ENCODE data around the gene PRCP. TPM values are rescaled to one million over a fixed set of nuclear protein-coding genes. Genes with fewer than 3 reads are reported as not detected.

PRCP gene
- total and polyA plus RNA-seq, 2 donors (not counting 3 experiments of a cell fraction or from before 2014, with no cell fraction given), result 170 to 277 TPM

GRCh38 chr11:82854242-82854641, 46.0 kb downstream of the PRCP start:
- Histone ChIP-seq H3K27me3 (ENCODE audit: control insufficient read depth in 2 of 2, insufficient read depth in 2 of 2, low read length in 2 of 2) (no peaks in the 10 kb centered on the region), H3K4me2 (ENCODE audit: insufficient read depth, low read length) (peak overlapping the region; percentile 75), H3K9me3 (replicated peaks; ENCODE audit: control insufficient read depth, insufficient read depth, low read length) (no peaks in the 10 kb centered on the region), H3K79me2 (ENCODE audit: control insufficient read depth, insufficient read depth, low read length) (peaks cover 15% of the 10 kb centered on the region), H2AFZ (ENCODE audit: low read depth, low read length) (peak overlapping the region; percentile 28), H3K4me1 (ENCODE audit: control insufficient read depth, extremely low read depth, insufficient read depth, low read length) (peaks cover 42% of the 10 kb centered on the region), H3K27ac (ENCODE audit: insufficient read depth, low read depth, low read length) (peak overlapping the region; percentile 75), H3K9ac (replicated peaks; ENCODE audit: extremely low read depth, insufficient read depth, low read length) (peak overlapping the region; percentile 29), H3K36me3 (ENCODE audit: control insufficient read depth in 2 of 2, extremely low read depth in 1 of 2, insufficient read depth in 2 of 2, low read length in 2 of 2) (no peaks in the 10 kb centered on the region), H3K4me3 (replicated peaks in 1 of 3; ENCODE audit: insufficient read depth in 1 of 3, low read depth in 1 of 3, low read length in 3 of 3) (no peak overlapping the region), H3K9me1 (replicated peaks; ENCODE audit: control insufficient read depth, extremely low read depth, insufficient read depth, low read length) (no peaks in the 10 kb centered on the region), H4K20me1 (replicated peaks; ENCODE audit: control insufficient read depth, extremely low read depth, insufficient read depth, low read length) (no peaks in the 10 kb centered on the region)
- CTCF ChIA-PET, result interaction anchor here (1.0 to 6.3 kb wide), 4 partner anchors 14 to 78 kb away, joined by 3 to 46 read pairs (median 6); no protein-coding TSS in a partner anchor
- DNase-seq (ENCODE audit: low read depth, low spot score), result peak; percentile 68
- dilution Hi-C loops (cut with MboI; ENCODE audit: extremely low pct_ligation_motif_present, low sequenced_read_pairs) (no loop called here), intact Hi-C loops (cut with micrococcal nuclease) (loop anchor here (1.0 to 5.0 kb wide), 2 partner anchors 17 to 37 kb away; no protein-coding TSS in a partner anchor)
- FAIRE-seq, result peak; percentile 49
- no TSS peak for BruUV-seq (replicated peaks)
- POLR2A ChIA-PET, result no interaction called here
- TF ChIP-seq JUN (IDR thresholded peaks at IDR 0.05; ENCODE audit: borderline replicate concordance, insufficient read depth, insufficient read length, low read depth) (peak; percentile 68), POLR2AphosphoS5 (IDR thresholded peaks at IDR 0.05; ENCODE audit: insufficient read depth, low read depth, low read length) (no peak), POLR2A (IDR thresholded peaks at IDR 0.05; ENCODE audit: low read depth, low read length) (no peak), EZH2 (IDR thresholded peaks at IDR 0.05; ENCODE audit: borderline replicate concordance, low read depth, low read length, severe bottlenecking) (no peak), FOS (IDR thresholded peaks at IDR 0.05; ENCODE audit: borderline replicate concordance, insufficient read depth, low read length) (peak; percentile 76)

DNA sequence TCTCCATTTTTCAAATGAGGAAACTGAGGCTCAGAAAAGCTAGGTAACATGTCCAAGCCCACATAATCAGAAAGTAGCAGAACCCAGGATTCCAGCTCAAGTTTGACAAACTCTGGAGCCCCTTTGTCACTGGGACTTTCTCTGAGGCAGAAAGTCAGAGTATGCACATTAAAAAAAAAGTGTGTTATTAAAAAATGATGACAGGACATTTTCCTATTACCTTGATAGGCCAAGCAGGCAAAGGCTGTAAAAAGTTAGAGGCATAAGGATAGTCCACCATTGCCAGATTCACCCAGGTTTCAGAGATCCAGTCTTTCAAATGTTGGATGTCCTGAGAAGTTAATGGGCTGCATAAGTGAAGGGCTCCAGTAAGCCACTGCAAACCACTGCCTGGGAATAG, 51.4 kb downstream of the PRCP start:
- no peak overlapping the region for H2AFZ ChIP-seq (ENCODE audit: low read depth, low read length)
- H3K36me3 ChIP-seq (ENCODE audit: control insufficient read depth in 2 of 2, extremely low read depth in 1 of 2, insufficient read depth in 2 of 2, low read length in 2 of 2), result no peaks in the 10 kb centered on the region
- TF ChIP-seq MYC (IDR thresholded peaks at IDR 0.05; ENCODE audit: low read depth, low read length) (no peak), MAX (IDR thresholded peaks at IDR 0.05; ENCODE audit: insufficient read depth, insufficient read length) (no peak), POLR2A (IDR thresholded peaks at IDR 0.05; ENCODE audit: low read depth, low read length) (no peak), POLR2AphosphoS5 (IDR thresholded peaks at IDR 0.05; ENCODE audit: insufficient read depth, low read depth, low read length) (no peak)
- H3K27ac ChIP-seq (ENCODE audit: insufficient read depth, low read depth, low read length), result no peak overlapping the region
- H3K9me1 ChIP-seq (replicated peaks; ENCODE audit: control insufficient read depth, extremely low read depth, insufficient read depth, low read length), result no peaks in the 10 kb centered on the region
- peaks cover 8% of the 10 kb centered on the region for H3K79me2 ChIP-seq (ENCODE audit: control insufficient read depth, insufficient read depth, low read length)
- intact Hi-C loops (cut with micrococcal nuclease), result no loop called here
- dilution Hi-C loops (cut with MboI; ENCODE audit: extremely low pct_ligation_motif_present, low sequenced_read_pairs), result no loop called here
- POLR2A ChIA-PET, result no interaction called here
- no peaks in the 10 kb centered on the region for H3K27me3 ChIP-seq (ENCODE audit: control insufficient read depth in 2 of 2, insufficient read depth in 2 of 2, low read length in 2 of 2)
- DNase-seq (ENCODE audit: low read depth, low spot score) (no peak), FAIRE-seq (no peak)
- no peak overlapping the region for H3K4me2 ChIP-seq (ENCODE audit: insufficient read depth, low read length)
- no peaks in the 10 kb centered on the region for H3K9me3 ChIP-seq (replicated peaks; ENCODE audit: control insufficient read depth, insufficient read depth, low read length)
- H3K4me3 ChIP-seq (replicated peaks in 1 of 3; ENCODE audit: insufficient read depth in 1 of 3, low read depth in 1 of 3, low read length in 3 of 3), result no peak overlapping the region
- no peak overlapping the region for H3K9ac ChIP-seq (replicated peaks; ENCODE audit: extremely low read depth, insufficient read depth, low read length)
- no peaks in the 10 kb centered on the region for H4K20me1 ChIP-seq (replicated peaks; ENCODE audit: control insufficient read depth, extremely low read depth, insufficient read depth, low read length)
- CTCF ChIA-PET, result no interaction called here
- no TSS peak for BruUV-seq (replicated peaks)
- peaks cover 8% of the 10 kb centered on the region for H3K4me1 ChIP-seq (ENCODE audit: control insufficient read depth, extremely low read depth, insufficient read depth, low read length)

Data from endothelial cell of umbilical vein (primary cell).